GM19099 (cell line): ENCODE results near the gene TUBA4A.

Experiments
- POLR2A ChIP-seq: IDR thresholded peaks from 3 replicates; pipeline ENCODE4 v1.6.1; 2011; ENCODE audit warnings: low read depth; ENCODE audit not compliant: insufficient read length; ENCODE audit errors: extremely low read depth

The TUBA4A gene

DNA sequence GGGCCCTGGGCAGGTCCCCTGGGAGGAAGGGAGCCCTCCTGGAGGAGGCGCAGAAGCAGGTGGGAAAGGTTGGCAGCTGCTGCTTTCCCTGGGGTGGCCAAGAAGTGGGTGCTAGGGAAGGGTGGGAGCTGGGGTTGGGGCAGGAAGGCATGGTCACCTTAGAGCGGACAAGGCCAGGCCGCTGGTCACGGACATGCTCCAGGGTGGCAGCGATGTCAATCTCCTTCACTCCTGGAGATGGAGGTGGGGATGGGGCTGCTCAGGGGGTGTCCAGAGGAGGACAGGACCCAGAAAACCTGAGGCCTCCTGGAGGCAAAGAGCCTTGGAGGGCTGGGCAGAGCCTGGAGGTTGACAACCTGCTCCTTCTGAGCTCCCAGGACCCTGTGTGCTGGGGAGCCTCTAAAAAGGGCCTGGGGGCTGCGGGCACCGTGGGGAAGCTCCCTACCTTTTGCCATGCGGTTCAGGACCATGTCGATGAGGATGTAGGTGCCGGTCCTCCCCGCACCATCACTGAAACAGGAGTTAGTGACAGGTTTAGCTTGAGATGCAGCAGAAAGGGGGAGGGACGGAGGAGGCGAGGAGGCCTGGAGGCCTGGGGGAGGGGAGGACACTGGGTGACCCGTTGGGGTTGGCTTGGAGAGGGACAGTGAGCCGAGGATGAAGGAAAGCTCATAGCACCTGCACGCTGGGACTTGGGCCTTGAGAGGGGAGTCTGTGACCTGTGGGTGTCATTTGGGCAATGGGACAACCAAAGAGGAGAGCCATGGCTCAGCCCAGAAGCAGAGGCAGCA, 36.9 kb upstream of the TUBA4A start:
- TF ChIP-seq POLR2A, result no peak

DNA sequence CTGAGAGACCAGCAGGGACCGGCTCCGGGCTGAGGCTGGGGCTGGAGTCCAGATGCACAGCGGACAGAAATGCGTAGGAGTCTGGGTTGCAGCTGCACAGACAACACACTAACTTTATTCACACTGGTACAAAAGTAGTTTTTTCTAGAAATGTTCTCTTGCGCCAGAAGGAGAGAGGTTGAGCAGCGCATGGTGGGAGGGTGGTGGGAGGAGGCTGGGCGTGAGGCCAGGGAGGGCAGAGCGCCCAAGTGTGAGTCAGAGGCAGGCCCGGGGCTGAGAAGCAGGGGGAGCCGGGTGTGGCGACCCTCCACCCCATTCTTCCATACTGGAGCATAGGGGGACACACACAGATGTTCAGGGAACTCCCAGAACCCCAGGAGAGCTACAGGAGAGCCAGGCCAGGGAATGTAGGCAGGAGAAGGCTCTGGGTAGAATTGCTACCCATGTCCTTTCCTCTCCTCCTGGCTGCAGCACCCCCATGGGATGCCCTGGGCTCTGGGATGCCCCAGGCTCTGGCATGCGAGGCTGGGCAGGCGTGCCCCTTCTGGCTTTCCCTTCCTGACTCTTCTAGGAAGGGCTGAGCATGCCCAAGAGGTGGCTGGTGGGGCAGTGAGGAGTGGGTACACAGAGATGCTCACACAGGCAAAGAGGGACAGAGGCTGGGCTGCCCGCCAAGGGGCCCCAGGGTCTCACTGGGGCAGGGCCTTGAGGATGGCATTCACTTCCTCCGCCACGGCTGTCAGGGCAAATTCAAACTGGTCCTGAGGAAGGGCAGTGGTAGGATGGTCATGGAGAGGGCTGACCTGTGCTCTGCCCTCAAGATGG, 36.0 kb upstream of the TUBA4A start:
- TF ChIP-seq POLR2A, result no peak

DNA sequence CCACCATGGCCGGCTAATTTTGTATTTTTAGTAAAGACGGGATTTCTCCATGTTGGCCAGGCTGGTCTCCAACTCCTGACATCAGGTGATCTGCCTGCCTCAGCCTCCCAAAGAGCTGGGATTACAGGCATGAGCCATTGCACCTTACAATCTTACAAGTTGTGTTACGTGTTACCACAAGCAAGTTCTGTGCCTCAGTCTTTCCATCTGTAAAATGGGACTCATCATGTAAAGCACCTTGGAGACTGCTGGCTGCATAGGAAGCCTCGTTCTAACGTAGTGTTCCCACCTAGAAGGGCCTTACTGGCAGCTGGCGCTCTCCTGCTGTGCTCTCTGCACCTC, 35.4 kb upstream of the TUBA4A start:
- no peak for TF ChIP-seq POLR2A

DNA sequence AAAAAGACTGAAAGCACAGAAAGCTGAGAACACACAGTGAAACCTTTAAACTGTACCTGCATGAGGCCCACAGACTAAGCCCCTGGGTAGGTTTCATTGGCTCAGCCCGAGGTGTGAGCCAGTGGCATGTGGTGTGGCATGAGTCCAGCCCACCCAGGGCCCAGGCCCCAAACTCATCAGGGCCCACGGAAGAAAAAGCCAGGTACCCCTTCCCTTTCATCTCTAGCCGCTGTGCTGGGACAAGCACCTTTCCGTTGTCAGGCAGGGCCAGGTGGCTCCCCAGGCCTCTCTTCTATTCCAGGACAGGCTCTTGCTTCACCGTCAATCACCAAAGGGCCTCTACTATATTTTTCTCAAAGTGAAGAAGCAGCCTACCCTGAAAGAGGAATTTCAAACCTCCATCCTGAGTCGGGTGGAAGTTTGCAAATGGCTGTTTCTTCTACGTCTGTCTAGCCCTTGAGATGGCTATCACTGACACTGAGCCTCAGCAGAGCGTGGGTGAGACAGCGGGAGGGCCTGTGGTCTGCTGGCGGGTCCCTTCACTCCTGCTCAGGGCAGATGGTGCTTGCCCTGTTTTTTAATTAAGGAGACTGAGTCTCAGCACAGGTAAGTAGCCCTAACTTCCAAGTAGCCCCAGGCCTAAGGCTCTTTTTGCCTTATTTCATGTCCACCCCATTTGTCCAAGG, 34.0 kb upstream of the TUBA4A start:
- no peak for TF ChIP-seq POLR2A

DNA sequence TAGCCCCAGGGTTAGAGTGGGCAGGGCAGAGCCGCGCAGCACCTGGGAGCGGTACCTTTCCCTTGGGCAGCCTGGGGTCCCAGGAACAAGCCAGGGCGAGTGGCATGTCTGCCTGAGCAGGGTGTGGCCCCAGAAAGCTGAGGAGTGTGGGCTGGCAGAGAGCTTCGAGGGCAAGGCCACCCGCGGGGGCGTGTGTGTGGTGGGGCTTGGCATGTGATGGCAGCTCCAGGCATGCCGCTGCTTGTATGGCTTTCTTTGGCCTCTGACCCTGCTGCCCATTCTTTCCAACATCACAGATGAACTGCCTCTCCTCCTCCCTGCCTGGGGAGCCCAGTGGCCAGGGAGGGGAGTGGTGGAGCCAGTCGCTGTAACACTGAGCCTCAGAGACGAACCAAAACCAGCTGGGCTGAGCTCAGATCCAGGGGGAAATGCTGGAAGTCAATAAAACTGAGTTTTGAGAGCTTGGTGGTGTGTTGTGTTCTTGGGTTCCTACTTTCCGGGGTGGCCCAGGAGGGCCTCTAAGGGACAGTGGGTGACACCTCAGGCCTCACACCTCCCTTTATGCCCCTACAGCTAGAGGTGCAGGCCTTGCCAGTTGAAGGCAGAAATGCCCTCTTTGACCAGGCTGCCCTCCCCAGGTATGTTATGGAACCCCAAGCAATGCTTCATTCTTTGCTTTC, 32.9 kb upstream of the TUBA4A start:
- TF ChIP-seq POLR2A, result no peak

DNA sequence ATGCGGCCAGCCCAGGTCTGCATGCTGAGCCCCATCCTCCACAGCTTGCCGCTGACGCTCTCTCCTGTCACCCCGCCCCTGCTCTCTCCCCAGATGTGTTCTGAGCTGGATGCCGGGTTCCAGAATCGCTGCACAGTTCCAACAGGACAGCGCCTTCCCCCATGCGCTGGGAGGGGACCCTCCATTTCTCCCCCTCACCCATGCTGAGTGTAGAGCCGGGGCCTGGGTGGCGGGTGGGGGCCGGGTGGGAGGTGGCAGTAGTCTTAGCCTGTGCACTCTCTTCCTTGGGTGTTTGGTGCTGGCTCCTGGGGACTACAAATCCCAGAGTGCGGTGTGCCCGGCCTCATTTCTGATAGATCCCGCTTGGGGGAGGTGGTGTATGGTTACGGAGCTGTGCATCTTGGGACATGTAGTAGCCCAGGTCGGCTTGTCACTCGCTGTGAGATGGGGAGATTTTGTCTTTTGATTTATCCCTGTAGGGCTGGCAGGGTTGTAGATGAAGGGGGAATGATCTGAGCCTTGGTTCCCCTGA, 32.2 kb upstream of the TUBA4A start:
- TF ChIP-seq POLR2A, result no peak

GRCh38 chr2:219285373-219285735, 31.6 kb upstream of the TUBA4A start:
- no peak for TF ChIP-seq POLR2A

DNA sequence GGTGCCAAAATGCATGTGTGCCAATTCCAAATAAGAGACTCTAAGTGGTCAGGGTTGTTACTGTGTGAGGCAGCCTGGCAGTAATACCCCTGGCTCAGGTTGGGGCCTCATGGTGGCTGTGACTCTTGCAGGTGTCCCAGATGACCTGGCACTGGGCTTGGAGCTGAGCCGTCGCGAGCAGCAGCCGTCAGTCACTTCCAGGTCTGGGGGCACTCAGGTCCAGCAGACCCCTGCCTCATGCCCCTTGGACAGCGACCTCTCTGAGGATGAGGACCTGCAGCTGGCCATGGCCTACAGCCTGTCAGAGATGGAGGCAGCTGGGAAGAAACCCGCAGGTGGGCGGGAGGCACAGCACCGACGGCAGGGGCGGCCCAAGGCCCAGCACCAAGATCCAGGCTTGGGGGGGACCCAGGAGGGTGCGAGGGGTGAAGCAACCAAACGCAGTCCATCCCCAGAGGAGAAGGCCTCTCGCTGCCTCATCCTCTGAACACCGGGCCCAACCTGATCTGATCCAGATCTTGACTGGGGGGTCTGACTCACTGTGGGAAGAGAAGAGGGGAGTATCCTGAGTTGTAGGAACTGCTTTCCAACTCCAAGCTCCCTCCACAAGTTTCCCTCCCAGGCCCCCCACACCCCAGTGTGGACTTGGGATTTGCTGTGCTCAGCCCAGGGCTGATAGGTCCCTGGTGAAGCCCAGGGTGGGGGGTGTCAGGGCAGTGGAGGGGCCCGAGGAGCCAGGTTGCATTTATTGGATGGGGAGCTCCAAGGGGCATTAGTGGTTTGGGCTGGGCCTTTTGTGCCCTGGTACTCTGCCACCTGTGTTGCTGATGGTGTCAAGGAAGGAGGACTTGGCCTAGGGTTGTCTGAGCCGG, 31.0 kb upstream of the TUBA4A start:
- no peak for TF ChIP-seq POLR2A

- TF ChIP-seq POLR2A, result no peak
Observed at GRCh38 chr2:219282943-219283581, 29.3 kb upstream of the TUBA4A start.

- no peak for TF ChIP-seq POLR2A
Observed at GRCh38 chr2:219282375-219282774, 28.7 kb upstream of the TUBA4A start.

GRCh38 chr2:219281588-219281987, 27.9 kb upstream of the TUBA4A start:
- no peak for TF ChIP-seq POLR2A

DNA sequence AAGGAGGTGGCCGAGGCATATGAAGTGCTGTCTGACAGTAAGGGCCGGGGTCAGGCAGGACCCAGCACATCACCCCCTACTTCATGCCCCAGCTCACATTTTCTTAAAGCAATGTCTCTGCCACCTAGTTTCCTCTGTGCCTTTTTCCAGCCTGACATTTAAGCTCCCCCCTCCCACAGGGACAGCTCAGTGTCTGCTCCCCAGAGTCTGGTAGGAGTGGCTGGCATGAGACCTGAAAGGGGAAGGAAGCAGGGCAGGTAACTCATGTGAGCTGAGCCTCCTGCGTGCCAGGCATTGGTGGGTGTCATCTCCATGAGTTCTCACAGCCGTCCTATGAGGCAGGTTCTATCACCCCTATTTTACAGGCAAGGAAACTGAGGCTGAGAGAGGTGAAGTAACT, 26.9 kb upstream of the TUBA4A start:
- TF ChIP-seq POLR2A, result no peak

DNA sequence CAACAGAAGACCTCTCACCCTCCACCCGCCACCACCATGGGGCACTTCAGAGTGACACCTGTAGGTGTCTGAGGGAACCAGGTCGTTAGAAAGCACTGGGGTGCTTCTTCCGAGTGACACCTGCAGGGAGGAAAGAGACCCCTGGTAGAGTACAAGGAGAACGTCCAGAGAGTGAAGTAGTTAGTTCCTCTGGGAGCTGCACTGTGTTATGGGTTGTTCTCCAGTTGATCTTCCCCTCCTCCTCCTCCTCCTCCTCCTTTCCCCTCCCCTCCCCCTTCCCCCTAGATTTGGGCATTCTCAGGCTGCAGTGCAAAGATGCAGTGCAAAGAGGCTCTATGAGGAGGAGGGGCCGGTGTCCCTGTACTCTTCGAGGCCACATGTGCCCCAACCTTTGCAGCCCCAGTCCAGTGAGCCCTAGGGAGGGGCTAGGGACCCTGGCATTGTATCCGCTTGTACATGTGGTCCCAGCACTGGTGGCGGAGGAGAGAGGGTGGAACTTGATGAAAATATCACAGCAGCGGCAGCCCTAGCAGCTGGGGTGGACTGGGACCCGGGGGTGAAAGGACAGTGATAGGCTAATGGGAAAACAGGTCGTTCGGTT, 26.3 kb upstream of the TUBA4A start:
- no peak for TF ChIP-seq POLR2A
